Pancreas (tissue), 10 donors: ENCODE results near the gene DPF3. TPM values are rescaled to one million over a fixed set of nuclear protein-coding genes. Genes with fewer than 3 reads are reported as not detected.

Experiments used
- ATAC-seq, 4 donors: fragments of 200-7000 bp; cut with Tn5 transposase; one replicate each; pipeline versions ENCODE4 v1.8.0 to v1.9.1; 2020; ENCODE audit warnings: mild to moderate bottlenecking in 4 of 4, moderate library complexity in 4 of 4
- DNase-seq, 6 donors: peaks; one replicate each; pipeline ENCODE4 v3.0.0-alpha.2; 2020
- FAIRE-seq: peaks from 2 replicates; lab custom pipeline; 2012; peaks lifted over from hg19 to GRCh38; lab: Jason Lieb, UNC
- H3K27ac ChIP-seq, 4 donors: fragments of 200-600 bp; sonication (generic); 1 replicate in 3 of 4; 2 replicates in 1 of 4; pipeline versions ENCODE4 v1.5.0 to v1.8.0; 2020
- H3K27me3 ChIP-seq, 4 donors: fragments of 200-600 bp; one replicate each; pipeline ENCODE4 v1.8.0; 2021
- H3K36me3 ChIP-seq, 3 donors: fragments of 200-600 bp; sonication (generic) in 1 of 3; one replicate each; pipeline versions ENCODE4 v1.5.0 to v1.8.0; 2020 to 2021
- H3K4me1 ChIP-seq, 3 donors: fragments of 200-600 bp; one replicate each; pipeline ENCODE4 v1.8.0; 2021
- H3K4me3 ChIP-seq, 4 donors: fragments of 200-600 bp; sonication (generic) in 2 of 4; one replicate each; pipeline versions ENCODE4 v1.5.0 to v1.8.0; 2020 to 2021
- H3K9me3 ChIP-seq, 4 donors: fragments of 200-600 bp; one replicate each; pipeline ENCODE4 v1.8.0; 2021
- CTCF ChIP-seq, 4 donors: fragments of 200-600 bp; sonication (generic) in 3 of 4; IDR thresholded peaks; one replicate each; pipeline versions ENCODE4 v1.5.0 to v1.8.0; 2021; ENCODE audit warnings: antibody characterized with exemption in 4 of 4
- WGBS, 2 donors: extraction: QIAGEN DNeasy Blood & Tissue Kit; methylation state at CpG; one replicate each; pipeline ENCODE4 v1.1.7; 2013; 5-methylcytosine and 5-hydroxymethylcytosine counted together
- intact Hi-C, 3 donors: fragments of 100-400 bp; cut with DNase I; formaldehyde crosslinking; loops; one replicate each; pipeline versions ENCODE4 v1.11.1 to v1.14.2; 2022
- polyA plus RNA-seq, 2 donors: library from polyadenylated mRNA; stranded (reverse); fragments of 200-250 nt; gene quantifications; one replicate each; pipeline ENCODE4 v1.2.3, GENCODE V29; 2013
- total RNA-seq, 6 donors: library from RNA; stranded (reverse); fragmentation: NEBNext Ultra II Directional in 4 of 6; extraction: Animal tissue kit (Norgen Biotek cat#: 25700) in 4 of 6; gene quantifications; one replicate each; pipeline versions ENCODE4 v1.2.1 to v1.2.4, GENCODE V29; 2021 to 2023
- donor health status: healthy with polysubstance abuse.
- donor health status: DM: no; HTN: no; CAD: no; lungs with moderate emphysema.
- donor health status: DM: no; HTN: no; CAD: no.
- donor health status: control.
- donor health status: control.
- donor health status: Bipolar disorder and iron deficiency.
- donor health status: DM: yes; HTN: yes; CAD: no.
- donor health status: DM: no; HTN: no; CAD: no.
- donor health status: DM: no; HTN: no; CAD: no.
- donor health status: DM: yes; HTN: yes; CAD: no.

Gene DPF3
- total and polyA plus RNA-seq, 8 donors: 0.14 to 1.3 (median 0.86) TPM

GRCh38 chr14:72755766-72756165 lies 138.1 kb downstream of the DPF3 start:
- Histone ChIP-seq H3K27ac (no peak overlapping the region), H3K9me3 (no peaks in the 10 kb centered on the region), H3K27me3 (no peaks in the 10 kb centered on the region), H3K4me3 (no peak overlapping the region), H3K4me1 (no peaks in the 10 kb centered on the region), H3K36me3 (no peaks in the 10 kb centered on the region)
- intact Hi-C loops: no loop called here
- ATAC-seq (no peak), FAIRE-seq (no peak), DNase-seq (no peak)
- 80 to 86% methylated on average over 3 of the region's 3 CpGs for WGBS, 2 donors
- TF ChIP-seq CTCF (IDR thresholded peaks at IDR 0.05): no peak

GRCh38 chr14:72754949-72755348 lies 139.0 kb downstream of the DPF3 start:
- no peaks in the 10 kb centered on the region for H3K27me3 ChIP-seq
- no peaks in the 10 kb centered on the region for H3K4me1 ChIP-seq
- no peaks in the 10 kb centered on the region for H3K9me3 ChIP-seq
- H3K36me3 ChIP-seq: no peaks in the 10 kb centered on the region
- DNase-seq (no peak), ATAC-seq (no peak), FAIRE-seq (no peak)
- intact Hi-C loops: no loop called here
- WGBS, 2 donors: 95 to 97% methylated on average over 4 of the region's 4 CpGs
- no peak for TF ChIP-seq CTCF (IDR thresholded peaks at IDR 0.05)
- no peak overlapping the region for H3K27ac ChIP-seq
- H3K4me3 ChIP-seq: no peak overlapping the region

- H3K9me3 ChIP-seq: no peaks in the 10 kb centered on the region
- no peak for FAIRE-seq
- ATAC-seq: no peak
- no peaks in the 10 kb centered on the region for H3K27me3 ChIP-seq
- TF ChIP-seq CTCF (IDR thresholded peaks at IDR 0.05): no peak
- DNase-seq: no peak
- H3K27ac ChIP-seq: no peak overlapping the region
- intact Hi-C loops: no loop called here
- WGBS, 2 donors: 91 to 92% methylated on average over 6 of the region's 6 CpGs
- no peaks in the 10 kb centered on the region for H3K36me3 ChIP-seq
- H3K4me1 ChIP-seq: no peaks in the 10 kb centered on the region
- H3K4me3 ChIP-seq: no peak overlapping the region
These were observed 140.0 kb downstream of the DPF3 start for GRCh38 chr14:72753879-72754400.

GRCh38 chr14:72753044-72753710 lies 140.7 kb downstream of the DPF3 start:
- Histone ChIP-seq H3K36me3 (no peaks in the 10 kb centered on the region), H3K27ac (no peak overlapping the region), H3K4me1 (no peaks in the 10 kb centered on the region), H3K9me3 (no peaks in the 10 kb centered on the region), H3K4me3 (no peak overlapping the region), H3K27me3 (no peaks in the 10 kb centered on the region)
- ATAC-seq (no peak), DNase-seq (no peak), FAIRE-seq (no peak)
- WGBS, 2 donors: 76 to 80% methylated on average over 8 of the region's 8 CpGs
- no peak for TF ChIP-seq CTCF (IDR thresholded peaks at IDR 0.05)
- intact Hi-C loops: no loop called here

DNA sequence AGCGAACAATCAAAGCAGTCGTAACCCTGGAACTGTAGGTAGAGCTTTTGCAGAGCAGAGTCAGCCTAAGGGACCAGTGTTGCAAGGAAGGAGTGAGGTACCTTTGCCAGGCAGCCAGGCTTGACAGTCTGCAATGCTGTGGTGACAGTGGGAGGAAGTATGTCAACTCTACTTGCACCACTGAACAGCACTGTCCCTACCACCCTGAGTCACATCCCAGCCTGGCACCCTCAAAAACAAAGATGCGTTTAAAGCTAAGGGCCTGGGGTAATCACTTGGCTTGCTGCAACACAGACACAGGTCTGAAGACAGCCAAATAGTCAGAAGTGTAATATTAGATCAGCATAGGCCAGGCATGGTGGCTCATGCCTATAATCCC lies 141.9 kb downstream of the DPF3 start:
- Histone ChIP-seq H3K4me3 (no peak overlapping the region), H3K36me3 (no peaks in the 10 kb centered on the region), H3K27me3 (no peaks in the 10 kb centered on the region), H3K9me3 (no peaks in the 10 kb centered on the region), H3K27ac (no peak overlapping the region), H3K4me1 (no peaks in the 10 kb centered on the region)
- intact Hi-C loops: no loop called here
- FAIRE-seq (no peak), ATAC-seq (no peak), DNase-seq (no peak)
- no peak for TF ChIP-seq CTCF (IDR thresholded peaks at IDR 0.05)
- 93 to 98% methylated on average over 3 of the region's 3 CpGs for WGBS, 2 donors
